Measurements from ENCODE around the gene HOXB6.

The HOXB6 gene

GRCh38 chr17:48576479-48577309, 28.1 kb downstream of the HOXB6 start:
- Histone ChIP-seq H3K27ac (ENCODE audit: extremely low read depth, low read depth, low read length) (peak overlapping the region; percentile 93), H3K4me3 (ENCODE audit: low read depth, low read length) (peak overlapping the region; percentile 52), H3K9me3 (ENCODE audit: control insufficient read depth, insufficient read depth, low read depth, low read length) (no peaks in the 10 kb centered on the region), H3K36me3 (ENCODE audit: control insufficient read depth in 2 of 2, insufficient read depth in 1 of 2, low read length in 2 of 2) (peaks cover 0 to 23% of the 10 kb centered on the region in 2 experiments; a peak in 2 of 3 replicates), H3K4me1 (ENCODE audit: control insufficient read depth, insufficient read depth, low read length) (peaks cover 78% of the 10 kb centered on the region)
- POLR2A ChIA-PET = interaction anchor here (1.1 to 4.1 kb wide), 5 partner anchors 11 to 35 kb away, joined by 3 to 26 read pairs (median 10); no protein-coding TSS in a partner anchor
- CTCF ChIA-PET = interaction anchor here (0.5 to 0.7 kb wide), 3 partner anchors 83 to 502 kb away, joined by 3 to 4 read pairs (median 3); no protein-coding TSS in a partner anchor
- TF ChIP-seq ZSCAN16 (tag by site-specific recombination; IDR thresholded peaks at IDR 0.05) (no peak), ZNF596 (tag by site-specific recombination; IDR thresholded peaks at IDR 0.05) (peak; percentile 85), ZNF280D (tag by site-specific recombination; IDR thresholded peaks at IDR 0.05) (no peak), ZNF23 (tag by site-specific recombination; IDR thresholded peaks at IDR 0.05; ENCODE audit: borderline replicate concordance) (no peak), EGR2 (tag by site-specific recombination; IDR thresholded peaks at IDR 0.05; ENCODE audit: low read depth) (peak; percentile 72), SP3 (tag by site-specific recombination; IDR thresholded peaks at IDR 0.05) (no peak), ZNF398 (tag by site-specific recombination; IDR thresholded peaks at IDR 0.05) (peak; percentile 88), ZNF777 (tag by site-specific recombination; IDR thresholded peaks at IDR 0.05; ENCODE audit: borderline replicate concordance) (no peak), ZNF629 (tag by site-specific recombination; IDR thresholded peaks at IDR 0.05) (no peak; the same call in 1 of the 2 replicates), PATZ1 (tag by site-specific recombination; IDR thresholded peaks at IDR 0.05) (peak; percentile 30; the same call in 1 of the 2 replicates), BCL6B (tag by site-specific recombination; IDR thresholded peaks at IDR 0.05) (no peak), ZNF548 (tag by site-specific recombination; IDR thresholded peaks at IDR 0.05) (no peak), ZNF76 (tag by site-specific recombination; IDR thresholded peaks at IDR 0.05; ENCODE audit: borderline replicate concordance, low read depth) (no peak), ZNF335 (tag by site-specific recombination; conservative IDR thresholded peaks at IDR 0.05) (peak; percentile 34; the same call in 1 of the 2 replicates), ZNF2 (tag by site-specific recombination; IDR thresholded peaks at IDR 0.05) (no peak), ZFHX2 (tag by site-specific recombination; conservative IDR thresholded peaks at IDR 0.05) (peak; percentile 88), ZBTB44 (tag by site-specific recombination; IDR thresholded peaks at IDR 0.05) (no peak), ZNF645 (tag by site-specific recombination; IDR thresholded peaks at IDR 0.05) (no peak), ZNF10 (tag by site-specific recombination; IDR thresholded peaks at IDR 0.05) (peak; percentile 49; the same call in 1 of the 2 replicates), ZNF366 (tag by site-specific recombination; conservative IDR thresholded peaks at IDR 0.05) (no peak), GLIS1 (tag by site-specific recombination; IDR thresholded peaks at IDR 0.05) (peak; percentile 64), ZNF426 (tag by site-specific recombination; IDR thresholded peaks at IDR 0.05) (no peak), ZIC2 (tag by site-specific recombination; IDR thresholded peaks at IDR 0.05) (peak; percentile 93), SALL2 (tag by site-specific recombination; IDR thresholded peaks at IDR 0.05; ENCODE audit: borderline replicate concordance) (no peak), ZNF121 (tag by site-specific recombination; IDR thresholded peaks at IDR 0.05) (no peak), ZFP3 (tag by site-specific recombination; IDR thresholded peaks at IDR 0.05; ENCODE audit: low read depth) (no peak)
